GM19463 (cell line): ENCODE results near the gene ERMAP.
A peak's percentile ranks its signal among the peaks of the same experiment; 100 is the strongest.
"Not testable (repeated sequence)": the region's sequence is repeated elsewhere in the genome, so short reads cannot be mapped to it uniquely, and the experiment has no call there.

Source experiments
- ATAC-seq: cut with Tn5 transposase; IDR thresholded peaks from one replicate; pipeline ENCODE4 v1.9.1; 2021; ENCODE audit warnings: mild to moderate bottlenecking, moderate library complexity; ENCODE audit not compliant: unreplicated experiment

The ERMAP gene

GRCh38 chr1:42841440-42842147 is 24.7 kb downstream of the ERMAP start:
- ATAC-seq = no peak

- no peak for ATAC-seq
Observed at GRCh38 chr1:42844592-42845140, 27.7 kb downstream of the ERMAP start.

- ATAC-seq = no peak
Observed at GRCh38 chr1:42845193-42845592, 28.3 kb downstream of the ERMAP start.

- ATAC-seq = peak; percentile 6
Observed at GRCh38 chr1:42845866-42846256, 28.9 kb downstream of the ERMAP start.

GRCh38 chr1:42846257-42847110 is 29.6 kb downstream of the ERMAP start, which contains the start of gene ZNF691:
Gene ZNF691, plus strand, starts transcription at chr1:42846613. Its CDS starts 3,046 bp downstream, at chr1:42849659.
- ATAC-seq = peak; percentile 92

- no peak for ATAC-seq
Observed at GRCh38 chr1:42847111-42847595, 30.2 kb downstream of the ERMAP start.

GRCh38 chr1:42847721-42848460 is 31.0 kb downstream of the ERMAP start:
- ATAC-seq = no peak

- ATAC-seq = no peak
Observed at GRCh38 chr1:42848823-42849537, 32.1 kb downstream of the ERMAP start.

GRCh38 chr1:42849944-42850343 is 33.0 kb downstream of the ERMAP start:
- no peak for ATAC-seq

GRCh38 chr1:42851420-42851819 is 34.5 kb downstream of the ERMAP start:
- no peak for ATAC-seq

- ATAC-seq = no peak
Observed at GRCh38 chr1:42851960-42852607, 35.2 kb downstream of the ERMAP start.

- ATAC-seq = no peak
Observed at GRCh38 chr1:42852608-42852980, 35.7 kb downstream of the ERMAP start.

- ATAC-seq = no peak
Observed at GRCh38 chr1:42853116-42853884, 36.4 kb downstream of the ERMAP start.

- not testable (repeated sequence) for ATAC-seq
Observed at GRCh38 chr1:42856554-42856953, 39.6 kb downstream of the ERMAP start.

- not testable (repeated sequence) for ATAC-seq
Observed at GRCh38 chr1:42859366-42859765, 42.4 kb downstream of the ERMAP start.

- no peak for ATAC-seq
Observed at GRCh38 chr1:42860339-42861013, 43.6 kb downstream of the ERMAP start.

- ATAC-seq = no peak
Observed at GRCh38 chr1:42861014-42861399, 44.1 kb downstream of the ERMAP start.

- ATAC-seq = no peak
Observed at GRCh38 chr1:42866549-42866948, 49.6 kb downstream of the ERMAP start.
